Ovary (tissue), 3 donors: ENCODE results near the gene RAB15.

Source experiments
- CTCF ChIP-seq, 3 donors: fragments of 450-650 bp in 2 of 3; fragments of 200-600 bp in 1 of 3; IDR thresholded peaks; one replicate each; pipeline versions ENCODE4 v1.5.1 to v1.8.0; 2016 to 2022; ENCODE audit warnings: antibody characterized with exemption in 3 of 3, mild to moderate bottlenecking in 1 of 3
- EP300 ChIP-seq: sonication (generic); formaldehyde crosslinking; IDR thresholded peaks from one replicate; pipeline ENCODE4 v1.6.1; 2017; ENCODE audit warnings: antibody characterized with exemption
- POLR2A ChIP-seq: fragments of 450-650 bp; IDR thresholded peaks from one replicate; pipeline ENCODE4 v1.6.1; 2017; ENCODE audit warnings: antibody characterized with exemption, mild to moderate bottlenecking, moderate library complexity
- donor health status: DM: no; HTN: no; CAD: no.

- TF ChIP-seq POLR2A, result no peak
- TF ChIP-seq CTCF (IDR thresholded peaks at IDR 0.05), result no peak
- TF ChIP-seq EP300, result no peak
Observed at GRCh38 chr14:65000898-65001591, 28.9 kb upstream of the RAB15 start.
